Measurements from ENCODE around the gene KRTAP19-3.
"Not testable (repeated sequence)": the region's sequence is repeated elsewhere in the genome, so short reads cannot be mapped to it uniquely, and the experiment has no call there.

Gene KRTAP19-3

GRCh38 chr21:30491963-30492428 lies at the start of gene KRTAP19-3:
Gene KRTAP19-3, minus strand, starts transcription at chr21:30492013. Its CDS starts 56 bp downstream, at chr21:30491957.
- DNase-seq: no peak

- no peak for DNase-seq
Measured at GRCh38 chr21:30518876-30519275, 27.1 kb upstream of the KRTAP19-3 start.

- no peak for DNase-seq
Measured at GRCh38 chr21:30515681-30516080, 23.9 kb upstream of the KRTAP19-3 start.

GRCh38 chr21:30505621-30506205 lies 13.9 kb upstream of the KRTAP19-3 start:
- not testable (repeated sequence) for DNase-seq

- no peak for DNase-seq
Measured at GRCh38 chr21:30502041-30502440, 10.2 kb upstream of the KRTAP19-3 start, which contains the start of gene KRTAP19-5. Gene KRTAP19-5, minus strand, starts transcription at chr21:30502141. Its CDS starts 51 bp downstream, at chr21:30502090.

- DNase-seq: no peak
Measured at GRCh38 chr21:30497065-30497464, 5.3 kb upstream of the KRTAP19-3 start, which contains the start of gene KRTAP19-4. Gene KRTAP19-4, minus strand, starts transcription at chr21:30497165. Its CDS starts 55 bp downstream, at chr21:30497110.

- no peak for DNase-seq
Measured at GRCh38 chr21:30487336-30487735, 4.5 kb downstream of the KRTAP19-3 start, which contains the start of gene KRTAP19-2. Gene KRTAP19-2, minus strand, starts transcription at chr21:30487436. Its CDS starts 88 bp downstream, at chr21:30487348.

GRCh38 chr21:30486180-30486579 lies 5.6 kb downstream of the KRTAP19-3 start:
- DNase-seq: no peak

GRCh38 chr21:30482130-30482529 lies 9.7 kb downstream of the KRTAP19-3 start:
- DNase-seq: no peak

GRCh38 chr21:30480145-30480544 lies 11.7 kb downstream of the KRTAP19-3 start, which contains the start of gene KRTAP19-1:
Gene KRTAP19-1, minus strand, starts transcription at chr21:30480367. Its CDS starts 50 bp downstream, at chr21:30480317.
- DNase-seq: no peak

- DNase-seq: no peak
Measured at GRCh38 chr21:30479259-30479658, 12.6 kb downstream of the KRTAP19-3 start.

GRCh38 chr21:30478004-30478403 lies 13.8 kb downstream of the KRTAP19-3 start:
- no peak for DNase-seq

- DNase-seq: no peak
Measured at GRCh38 chr21:30468900-30469714, 22.7 kb downstream of the KRTAP19-3 start.

- DNase-seq: no peak
Measured at GRCh38 chr21:30463713-30464112, 28.1 kb downstream of the KRTAP19-3 start.

- no peak for DNase-seq
Measured at GRCh38 chr21:30448514-30448913, 43.3 kb downstream of the KRTAP19-3 start.

GRCh38 chr21:30447056-30447455 lies 44.8 kb downstream of the KRTAP19-3 start:
- no peak for DNase-seq

GRCh38 chr21:30444204-30444603 lies 47.6 kb downstream of the KRTAP19-3 start:
- DNase-seq: no peak

GRCh38 chr21:30443226-30443625 lies 48.6 kb downstream of the KRTAP19-3 start:
- no peak for DNase-seq
